ENCODE measurements around the gene MLYCD. TPM values are rescaled to one million over a fixed set of nuclear protein-coding genes. Genes with fewer than 3 reads are reported as not detected.

The MLYCD gene
- polyA plus RNA-seq, 1 donor (not counting 4 experiments of a cell fraction or from before 2014, with no cell fraction given): 1.2 TPM

DNA sequence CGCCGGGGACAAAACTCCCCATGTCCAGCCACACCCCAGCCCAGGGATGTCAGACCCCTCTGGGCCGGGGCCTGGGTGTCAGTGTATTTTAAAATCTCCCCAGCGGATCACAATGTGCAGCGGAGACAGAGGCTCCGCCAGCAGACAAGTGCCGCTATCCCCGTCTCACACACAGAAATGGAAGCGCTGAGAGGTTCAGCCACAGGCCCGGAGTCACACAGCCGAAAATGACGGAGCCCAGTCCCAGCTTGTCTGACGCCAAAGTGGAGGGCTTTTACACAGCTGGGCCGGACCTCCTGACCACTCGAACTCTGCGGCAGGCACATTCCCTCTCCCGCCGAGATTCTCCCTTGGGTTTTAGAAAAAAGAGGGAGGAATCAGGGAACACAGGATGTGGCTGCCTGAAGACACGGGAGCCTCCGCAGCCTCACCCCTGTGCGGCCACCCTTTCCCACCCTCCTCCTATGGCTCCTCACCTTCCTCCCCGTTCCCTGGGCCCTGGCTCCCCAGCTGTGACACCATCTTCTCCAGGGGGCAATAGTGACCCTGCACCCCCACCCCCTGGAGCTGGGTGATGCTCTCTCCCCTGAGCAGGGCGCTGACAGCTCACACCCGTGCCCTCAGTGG lies 47.4 kb downstream of the MLYCD start:
- FAIRE-seq: no peak
- dilution Hi-C loops (cut with MboI; ENCODE audit: extremely low pct_ligation_motif_present, low sequenced_read_pairs): no loop called here

DNA sequence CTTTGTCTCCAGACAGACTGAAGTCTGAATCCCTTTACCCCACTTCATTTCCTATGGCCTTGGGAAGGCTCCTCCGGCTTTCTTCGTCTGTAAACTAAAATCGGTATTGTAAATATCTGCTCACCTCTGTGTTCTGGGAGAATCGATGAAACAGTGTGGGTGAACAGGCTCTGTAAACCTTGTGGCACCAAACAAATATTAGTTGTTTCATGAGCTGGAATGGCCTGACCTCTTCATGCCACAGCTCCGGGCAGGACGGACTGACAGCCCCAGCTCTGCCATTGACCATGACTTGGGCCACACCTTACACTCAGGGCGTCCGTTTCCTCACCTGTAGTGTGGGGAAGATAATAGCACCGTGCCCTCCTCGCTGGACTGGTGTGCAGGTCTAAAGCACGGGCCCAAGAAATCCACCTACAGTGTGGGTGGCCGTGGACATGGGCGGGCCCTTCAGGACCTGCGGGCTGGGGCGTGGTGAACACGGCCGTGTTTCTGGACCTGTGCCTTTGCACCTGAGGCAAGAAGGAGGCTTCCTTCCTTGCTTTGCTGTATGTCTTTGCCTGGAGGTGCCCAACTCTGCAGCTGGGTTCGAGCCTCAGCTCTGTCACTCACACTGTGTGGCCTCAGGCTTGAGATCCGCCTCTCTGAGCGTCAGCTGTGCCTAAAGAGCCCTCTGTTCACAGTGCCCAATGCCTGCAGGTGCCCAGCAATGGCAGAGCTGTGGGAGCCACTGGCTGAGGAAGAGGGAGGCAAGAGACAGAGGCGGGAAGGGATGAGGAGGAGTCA lies 48.1 kb downstream of the MLYCD start:
- no peaks in the 10 kb centered on the region for H3K9me3 ChIP-seq (ENCODE audit: control insufficient read depth, low read depth, low read length)
- H3K36me3 ChIP-seq (ENCODE audit: control insufficient read depth in 2 of 2, extremely low read depth in 1 of 2, insufficient read depth in 2 of 2, low read length in 2 of 2): no peaks in the 10 kb centered on the region
- no peaks in the 10 kb centered on the region for H4K20me1 ChIP-seq (ENCODE audit: control insufficient read depth, extremely low read depth, insufficient read depth, low read length)
- H3K4me1 ChIP-seq (ENCODE audit: control insufficient read depth, extremely low read depth, insufficient read depth, low read length): no peaks in the 10 kb centered on the region
- H3K9ac ChIP-seq (ENCODE audit: control insufficient read depth, extremely low read depth, insufficient read depth, low read length): no peak overlapping the region
- no peaks in the 10 kb centered on the region for H3K27me3 ChIP-seq (ENCODE audit: control insufficient read depth, extremely low read depth, insufficient read depth, low read length)
- DNase-seq (ENCODE audit: low read depth, low spot score) (no peak), FAIRE-seq (no peak)
- H3K4me3 ChIP-seq (ENCODE audit: control insufficient read depth in 2 of 3, extremely low read depth in 1 of 3, insufficient read depth in 2 of 3, low read depth in 1 of 3, low read length in 3 of 3): no peak overlapping the region
- H3K79me2 ChIP-seq (ENCODE audit: control insufficient read depth, insufficient read depth, low read length): no peaks in the 10 kb centered on the region
- H3K27ac ChIP-seq (ENCODE audit: control insufficient read depth, insufficient read depth, low read length): no peak overlapping the region
- no peak overlapping the region for H3K4me2 ChIP-seq (ENCODE audit: control insufficient read depth, extremely low read depth, insufficient read depth, low read depth, low read length)
- dilution Hi-C loops (cut with MboI; ENCODE audit: extremely low pct_ligation_motif_present, low sequenced_read_pairs): no loop called here
- TF ChIP-seq, protein P1, sequence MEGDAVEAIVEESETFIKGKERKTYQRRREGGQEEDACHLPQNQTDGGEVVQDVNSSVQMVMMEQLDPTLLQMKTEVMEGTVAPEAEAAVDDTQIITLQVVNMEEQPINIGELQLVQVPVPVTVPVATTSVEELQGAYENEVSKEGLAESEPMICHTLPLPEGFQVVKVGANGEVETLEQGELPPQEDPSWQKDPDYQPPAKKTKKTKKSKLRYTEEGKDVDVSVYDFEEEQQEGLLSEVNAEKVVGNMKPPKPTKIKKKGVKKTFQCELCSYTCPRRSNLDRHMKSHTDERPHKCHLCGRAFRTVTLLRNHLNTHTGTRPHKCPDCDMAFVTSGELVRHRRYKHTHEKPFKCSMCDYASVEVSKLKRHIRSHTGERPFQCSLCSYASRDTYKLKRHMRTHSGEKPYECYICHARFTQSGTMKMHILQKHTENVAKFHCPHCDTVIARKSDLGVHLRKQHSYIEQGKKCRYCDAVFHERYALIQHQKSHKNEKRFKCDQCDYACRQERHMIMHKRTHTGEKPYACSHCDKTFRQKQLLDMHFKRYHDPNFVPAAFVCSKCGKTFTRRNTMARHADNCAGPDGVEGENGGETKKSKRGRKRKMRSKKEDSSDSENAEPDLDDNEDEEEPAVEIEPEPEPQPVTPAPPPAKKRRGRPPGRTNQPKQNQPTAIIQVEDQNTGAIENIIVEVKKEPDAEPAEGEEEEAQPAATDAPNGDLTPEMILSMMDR (optimal IDR thresholded peaks at IDR 0.05 in 1 of 3, IDR thresholded peaks at IDR 0.05 in 1 of 3, conservative IDR thresholded peaks at IDR 0.05 in 1 of 3; ENCODE audit: extremely low read depth in 1 of 3, insufficient read depth in 2 of 3, low read length in 3 of 3): no peak
- TF ChIP-seq EZH2 (IDR thresholded peaks at IDR 0.05; ENCODE audit: low read length): no peak
- no peaks in the 10 kb centered on the region for H3K9me1 ChIP-seq (ENCODE audit: control insufficient read depth, extremely low read depth, insufficient read depth, low read length)
- no peak overlapping the region for H2AFZ ChIP-seq (ENCODE audit: control insufficient read depth, low read length)

More for the DNA sequence above, 47.4 kb downstream of the MLYCD start:
- no peaks in the 10 kb centered on the region for H3K79me2 ChIP-seq (ENCODE audit: control insufficient read depth, insufficient read depth, low read length)
- TF ChIP-seq, protein P1 (optimal IDR thresholded peaks at IDR 0.05 in 1 of 3, IDR thresholded peaks at IDR 0.05 in 1 of 3, conservative IDR thresholded peaks at IDR 0.05 in 1 of 3; ENCODE audit: extremely low read depth in 1 of 3, insufficient read depth in 2 of 3, low read length in 3 of 3): no peak
- no peak for TF ChIP-seq EZH2 (IDR thresholded peaks at IDR 0.05; ENCODE audit: low read length)
- no peaks in the 10 kb centered on the region for H3K9me3 ChIP-seq (ENCODE audit: control insufficient read depth, low read depth, low read length)
- no peak overlapping the region for H3K4me3 ChIP-seq (ENCODE audit: control insufficient read depth in 2 of 3, extremely low read depth in 1 of 3, insufficient read depth in 2 of 3, low read depth in 1 of 3, low read length in 3 of 3)
- no peak overlapping the region for H3K4me2 ChIP-seq (ENCODE audit: control insufficient read depth, extremely low read depth, insufficient read depth, low read depth, low read length)
- H3K27ac ChIP-seq (ENCODE audit: control insufficient read depth, insufficient read depth, low read length): no peak overlapping the region
- no peaks in the 10 kb centered on the region for H3K4me1 ChIP-seq (ENCODE audit: control insufficient read depth, extremely low read depth, insufficient read depth, low read length)
- H3K9me1 ChIP-seq (ENCODE audit: control insufficient read depth, extremely low read depth, insufficient read depth, low read length): no peaks in the 10 kb centered on the region
- no peaks in the 10 kb centered on the region for H4K20me1 ChIP-seq (ENCODE audit: control insufficient read depth, extremely low read depth, insufficient read depth, low read length)
- no peaks in the 10 kb centered on the region for H3K27me3 ChIP-seq (ENCODE audit: control insufficient read depth, extremely low read depth, insufficient read depth, low read length)
- no peak overlapping the region for H3K9ac ChIP-seq (ENCODE audit: control insufficient read depth, extremely low read depth, insufficient read depth, low read length)
- no peak overlapping the region for H2AFZ ChIP-seq (ENCODE audit: control insufficient read depth, low read length)
- no peaks in the 10 kb centered on the region for H3K36me3 ChIP-seq (ENCODE audit: control insufficient read depth in 2 of 2, extremely low read depth in 1 of 2, insufficient read depth in 2 of 2, low read length in 2 of 2)
- DNase-seq (ENCODE audit: low read depth, low spot score): no peak
